GM12873 (cell line): ENCODE measurements around the gene ERG28.
A peak's percentile ranks its signal among the peaks of the same experiment; 100 is the strongest.

Source experiments
- TF ChIP-seq, protein P1 (sequence below): IDR thresholded peaks from 2 replicates; pipeline ENCODE4 v1.5.1; 2012; ENCODE audit warnings: low read depth, mild to moderate bottlenecking, moderate library complexity, low read length, control low read depth; ENCODE audit not compliant: insufficient read depth; ENCODE audit errors: missing control alignments

Gene ERG28

DNA sequence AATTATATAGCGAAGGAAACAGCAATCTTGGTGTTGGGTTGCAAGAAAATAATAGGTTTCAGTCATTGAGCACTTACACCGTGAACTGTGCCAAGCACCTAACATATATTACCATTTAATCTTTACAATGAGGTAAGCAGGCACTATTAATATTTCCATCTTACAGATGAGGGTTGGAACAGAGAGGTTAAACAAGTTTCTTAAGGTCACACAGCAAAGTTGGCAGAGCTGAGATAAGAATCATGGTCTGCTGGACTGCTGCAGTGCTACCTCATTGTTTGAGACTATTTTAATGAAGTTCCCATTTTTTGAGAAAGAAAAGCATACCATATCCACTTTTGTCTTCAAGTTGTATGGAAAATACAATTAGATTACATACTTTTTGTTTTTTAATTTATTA lies 1.7 kb downstream of the ERG28 start:
- TF ChIP-seq, protein P1, sequence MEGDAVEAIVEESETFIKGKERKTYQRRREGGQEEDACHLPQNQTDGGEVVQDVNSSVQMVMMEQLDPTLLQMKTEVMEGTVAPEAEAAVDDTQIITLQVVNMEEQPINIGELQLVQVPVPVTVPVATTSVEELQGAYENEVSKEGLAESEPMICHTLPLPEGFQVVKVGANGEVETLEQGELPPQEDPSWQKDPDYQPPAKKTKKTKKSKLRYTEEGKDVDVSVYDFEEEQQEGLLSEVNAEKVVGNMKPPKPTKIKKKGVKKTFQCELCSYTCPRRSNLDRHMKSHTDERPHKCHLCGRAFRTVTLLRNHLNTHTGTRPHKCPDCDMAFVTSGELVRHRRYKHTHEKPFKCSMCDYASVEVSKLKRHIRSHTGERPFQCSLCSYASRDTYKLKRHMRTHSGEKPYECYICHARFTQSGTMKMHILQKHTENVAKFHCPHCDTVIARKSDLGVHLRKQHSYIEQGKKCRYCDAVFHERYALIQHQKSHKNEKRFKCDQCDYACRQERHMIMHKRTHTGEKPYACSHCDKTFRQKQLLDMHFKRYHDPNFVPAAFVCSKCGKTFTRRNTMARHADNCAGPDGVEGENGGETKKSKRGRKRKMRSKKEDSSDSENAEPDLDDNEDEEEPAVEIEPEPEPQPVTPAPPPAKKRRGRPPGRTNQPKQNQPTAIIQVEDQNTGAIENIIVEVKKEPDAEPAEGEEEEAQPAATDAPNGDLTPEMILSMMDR: no peak

DNA sequence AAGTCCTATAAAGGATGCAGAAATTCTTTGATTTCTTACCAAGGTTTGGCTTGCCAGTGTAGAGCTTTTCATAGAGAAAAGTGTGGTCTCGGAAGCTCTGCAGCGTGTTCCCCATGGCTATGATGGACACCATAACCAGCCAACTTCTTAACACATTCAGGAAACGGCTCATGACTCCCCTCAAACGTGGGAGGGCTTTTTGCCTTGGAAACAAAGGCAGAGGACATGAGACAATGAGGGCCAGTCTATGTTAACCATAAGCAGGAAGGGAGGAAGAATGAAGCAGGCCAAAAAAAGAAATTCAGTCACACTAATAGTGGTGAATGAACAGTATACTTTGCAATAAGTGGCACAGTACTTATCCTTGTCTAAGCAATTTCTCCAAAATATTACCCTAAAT lies 3.3 kb downstream of the ERG28 start:
- TF ChIP-seq, protein P1: no peak

DNA sequence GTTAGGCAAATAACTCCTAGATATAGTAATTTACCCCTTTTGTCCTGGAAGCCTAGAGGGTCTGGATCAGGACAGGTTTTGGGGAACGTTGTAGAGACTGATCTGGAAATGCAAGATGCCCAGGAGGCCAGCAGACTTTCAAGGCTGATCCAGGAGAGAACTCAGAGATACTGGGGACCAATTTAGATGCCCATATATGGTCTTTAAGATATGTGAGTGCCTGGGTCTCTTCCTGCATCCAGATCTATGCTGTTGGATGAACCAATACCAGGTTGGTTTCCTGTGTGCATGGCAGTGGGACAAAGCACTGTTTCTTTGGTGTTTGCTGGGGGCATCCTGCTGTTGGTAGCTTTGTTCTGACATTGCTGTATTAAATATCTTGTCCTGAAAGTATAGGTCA lies 5.4 kb downstream of the ERG28 start:
- TF ChIP-seq, protein P1: no peak

DNA sequence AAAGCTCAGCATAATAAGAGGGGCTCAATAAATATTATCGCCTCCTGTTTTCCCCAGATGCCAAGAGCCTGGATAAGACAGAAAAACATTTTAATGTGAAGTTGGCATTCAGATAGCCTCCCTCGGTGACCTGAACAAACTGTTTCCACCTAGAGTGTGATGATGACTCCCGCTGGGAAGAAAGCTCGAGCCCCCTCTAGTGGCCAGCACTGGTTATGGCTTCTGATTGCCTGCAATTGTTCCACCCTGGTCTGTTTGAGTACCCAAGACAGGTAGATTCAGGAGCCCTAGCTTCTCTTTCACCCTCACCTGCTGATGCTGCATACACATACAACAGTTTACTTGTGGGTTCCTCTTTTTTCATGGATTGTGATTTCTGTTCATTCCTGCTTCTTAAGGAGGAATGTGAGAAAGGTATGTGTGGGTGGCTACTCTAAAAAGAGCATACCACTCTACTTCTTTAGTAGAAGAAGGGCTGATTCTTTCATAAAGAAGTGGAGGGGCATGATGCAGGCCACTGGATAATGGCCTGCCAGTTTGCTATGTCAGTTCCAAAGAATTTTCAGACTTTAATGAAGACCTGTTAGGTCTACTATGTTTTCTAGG lies 6.4 kb downstream of the ERG28 start:
- TF ChIP-seq, protein P1: peak; percentile 99

DNA sequence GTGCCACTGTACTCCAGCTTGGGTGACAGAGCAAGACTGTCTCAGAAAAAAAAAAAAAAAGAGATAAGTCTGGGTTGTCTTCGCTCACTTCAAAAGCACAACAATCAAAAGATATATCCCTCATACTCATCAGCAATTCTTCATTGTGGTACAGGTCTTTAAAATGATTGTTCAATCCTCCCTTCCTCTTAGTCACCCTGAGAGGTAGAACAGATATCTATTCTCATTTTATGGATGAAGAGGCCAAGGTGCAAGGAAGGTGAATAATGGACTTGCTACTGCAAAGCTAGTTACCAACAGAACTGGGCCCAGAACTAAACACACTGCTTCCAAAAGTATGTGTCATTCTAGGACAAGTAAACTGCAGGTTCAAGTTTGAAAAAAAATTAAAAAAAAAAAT lies 7.1 kb downstream of the ERG28 start:
- TF ChIP-seq, protein P1: no peak

DNA sequence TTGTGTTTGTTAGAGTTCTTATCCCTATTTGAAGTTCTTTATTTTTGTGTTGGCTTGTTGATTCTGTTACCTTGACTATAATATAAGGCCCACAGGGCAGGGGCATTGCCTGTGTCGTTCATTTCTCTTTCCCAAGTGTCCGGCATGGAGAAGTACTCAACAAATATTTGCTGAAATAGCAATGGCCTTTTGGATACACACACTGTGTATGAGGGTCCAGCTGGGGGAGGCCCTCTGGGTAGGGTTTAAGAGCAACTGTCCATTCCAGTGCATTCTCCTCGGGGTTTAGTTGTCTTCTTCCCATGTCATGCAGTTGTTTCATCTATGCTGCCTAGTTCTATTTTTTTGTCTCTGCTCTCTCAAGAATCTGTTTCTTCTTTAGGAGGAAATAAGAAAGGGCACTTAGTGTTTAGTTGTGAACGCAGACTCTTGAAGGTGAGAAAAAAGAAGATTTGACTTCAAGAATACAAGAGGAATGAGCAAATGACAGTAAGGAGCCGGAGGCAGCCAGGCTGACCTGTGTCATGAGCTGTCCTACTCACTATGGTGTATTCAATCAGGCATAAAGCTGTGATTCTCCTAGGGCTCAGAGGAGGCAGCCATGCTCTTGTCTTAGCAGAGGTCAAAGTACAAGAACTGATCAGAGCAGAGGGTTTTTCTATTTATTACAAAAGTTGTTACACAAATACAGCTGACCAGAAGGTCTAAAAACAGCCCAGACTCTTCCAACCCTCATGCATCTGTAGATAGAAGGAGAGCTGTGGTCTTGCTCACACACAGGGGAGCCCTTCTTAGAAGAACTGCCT lies 10.2 kb downstream of the ERG28 start:
- TF ChIP-seq, protein P1: no peak

DNA sequence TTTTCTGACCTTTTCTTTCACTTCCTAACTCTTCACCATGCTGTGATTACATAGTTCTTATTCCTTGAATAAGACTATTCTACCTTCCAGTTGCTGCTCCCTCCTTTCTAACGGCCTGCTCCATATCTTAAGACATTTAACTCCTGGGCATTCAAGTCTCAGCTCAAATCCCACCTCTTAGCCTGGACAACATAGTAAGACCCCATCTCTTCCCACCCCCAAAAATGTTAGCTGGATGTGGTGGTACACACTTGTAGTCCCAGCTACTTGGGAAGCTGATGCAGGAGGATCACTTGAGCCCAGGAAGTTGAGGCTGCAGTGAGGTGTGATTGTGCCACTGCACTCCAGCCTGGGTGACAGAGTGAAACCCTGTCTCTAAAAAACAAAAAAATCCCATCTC lies 10.9 kb downstream of the ERG28 start:
- TF ChIP-seq, protein P1: no peak
